ENCODE data around the gene SLC16A8.

The SLC16A8 gene

GRCh38 chr22:38028344-38029130 is 55.4 kb downstream of the SLC16A8 start:
- Histone ChIP-seq H3K4me1 (ENCODE audit: insufficient read depth, low read length) (peaks cover 11% of the 10 kb centered on the region), H3K27me3 (ENCODE audit: insufficient read depth, low read length) (no peaks in the 10 kb centered on the region), H3K36me3 (ENCODE audit: insufficient read depth, low read length) (no peaks in the 10 kb centered on the region), H3K4me3 (ENCODE audit: low read length) (no peak overlapping the region), H3K9me3 (ENCODE audit: insufficient read depth, low read depth, low read length) (no peaks in the 10 kb centered on the region), H3K9ac (ENCODE audit: low read depth, low read length) (no peak overlapping the region), H3K27ac (ENCODE audit: low read depth, low read length) (no peak overlapping the region)
- 93% methylated on average over 15 of the region's 15 CpGs for WGBS
